ENCODE data around the gene SENP1. TPM values are rescaled to one million over a fixed set of nuclear protein-coding genes. Genes with fewer than 3 reads are reported as not detected.
A peak's percentile ranks its signal among the peaks of the same experiment; 100 is the strongest.

Gene SENP1
- total RNA-seq, 1 donor from 2014 or later: 31.2 TPM

- no peak for TF ChIP-seq CTCF (IDR thresholded peaks at IDR 0.05; ENCODE audit: unreplicated experiment)
- H3K4me1 Mint-ChIP-seq (ENCODE audit: unreplicated experiment): peaks cover 25% of the 10 kb centered on the region
Observed at GRCh38 chr12:48022676-48023385, 83.0 kb downstream of the SENP1 start.

DNA sequence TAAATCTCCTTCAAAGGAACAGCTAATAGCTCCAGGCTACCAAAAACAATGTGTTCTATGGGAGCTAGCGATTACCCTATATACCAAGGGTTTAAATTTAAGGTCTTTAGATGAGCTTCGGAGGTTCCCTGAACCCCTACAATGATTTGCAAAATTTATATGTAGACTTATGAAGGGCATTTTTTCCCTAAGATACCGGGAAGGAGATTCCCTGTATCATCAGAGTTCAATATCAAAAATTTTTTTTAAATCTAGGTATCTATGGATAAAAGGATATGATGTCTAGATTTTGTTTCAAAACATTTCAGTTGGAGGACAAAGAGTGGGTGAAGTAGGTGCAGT, 83.7 kb downstream of the SENP1 start:
- Mint-ChIP-seq H3K27ac (ENCODE audit: unreplicated experiment) (peak overlapping the region; percentile 2), H3K27me3 (ENCODE audit: unreplicated experiment) (peaks cover 24% of the 10 kb centered on the region), H3K4me3 (ENCODE audit: unreplicated experiment) (no peak overlapping the region), H3K9me3 (ENCODE audit: unreplicated experiment) (no peaks in the 10 kb centered on the region), H3K4me1 (ENCODE audit: unreplicated experiment) (peaks cover 25% of the 10 kb centered on the region), H3K36me3 (ENCODE audit: low read depth, unreplicated experiment) (peaks cover 5% of the 10 kb centered on the region)
- DNase-seq (ENCODE audit: low spot score): no peak
- TF ChIP-seq CTCF (IDR thresholded peaks at IDR 0.05; ENCODE audit: unreplicated experiment): no peak

More at GRCh38 chr12:48022676-48023385, 83.0 kb downstream of the SENP1 start:
- no peaks in the 10 kb centered on the region for H3K9me3 Mint-ChIP-seq (ENCODE audit: unreplicated experiment)
- H3K27me3 Mint-ChIP-seq (ENCODE audit: unreplicated experiment): peaks cover 24% of the 10 kb centered on the region
- H3K4me3 Mint-ChIP-seq (ENCODE audit: unreplicated experiment): no peak overlapping the region
- H3K27ac Mint-ChIP-seq (ENCODE audit: unreplicated experiment): no peak overlapping the region
- H3K36me3 Mint-ChIP-seq (ENCODE audit: low read depth, unreplicated experiment): peaks cover 5% of the 10 kb centered on the region
- DNase-seq (ENCODE audit: low spot score): no peak

DNA sequence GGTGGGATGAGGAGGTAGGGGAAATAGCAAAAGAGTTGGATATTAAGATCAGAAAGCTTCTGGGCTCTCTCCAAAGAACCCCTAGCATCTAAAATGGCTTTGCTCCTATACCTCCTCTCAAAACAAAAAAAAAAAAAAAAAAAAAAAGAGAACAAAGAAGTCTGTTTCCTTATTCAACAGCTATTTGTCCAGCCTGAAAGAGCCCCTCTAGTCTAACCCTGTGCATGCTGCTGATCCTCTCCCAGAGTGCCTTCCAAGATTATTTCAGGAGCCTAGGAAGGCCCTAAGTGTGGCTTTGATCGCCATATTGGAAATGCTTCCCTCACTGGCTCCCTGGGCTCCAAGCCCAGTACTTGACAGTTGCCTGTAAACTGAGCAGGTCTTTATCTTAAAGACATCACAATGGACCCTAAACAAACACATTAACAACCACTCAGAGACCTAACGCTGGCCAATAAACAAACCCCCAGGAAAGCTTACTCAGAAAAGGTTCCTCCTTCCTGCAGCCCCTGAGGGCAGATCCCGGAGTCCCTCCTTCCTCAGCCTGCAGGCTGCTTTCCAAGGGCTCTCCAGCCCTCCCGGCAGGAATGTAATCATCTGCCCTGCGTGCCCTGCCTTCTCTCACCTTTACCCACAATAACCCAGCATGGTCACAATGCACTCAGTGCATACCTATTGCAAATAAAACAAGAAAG, 84.2 kb downstream of the SENP1 start:
- Mint-ChIP-seq H3K9me3 (ENCODE audit: unreplicated experiment) (no peaks in the 10 kb centered on the region), H3K4me1 (ENCODE audit: unreplicated experiment) (peaks cover 25% of the 10 kb centered on the region), H3K4me3 (ENCODE audit: unreplicated experiment) (no peak overlapping the region), H3K27ac (ENCODE audit: unreplicated experiment) (peak overlapping the region; percentile 70), H3K27me3 (ENCODE audit: unreplicated experiment) (peaks cover 27% of the 10 kb centered on the region), H3K36me3 (ENCODE audit: low read depth, unreplicated experiment) (peaks cover 5% of the 10 kb centered on the region)
- DNase-seq (ENCODE audit: low spot score): no peak
- TF ChIP-seq CTCF (IDR thresholded peaks at IDR 0.05; ENCODE audit: unreplicated experiment): no peak

DNA sequence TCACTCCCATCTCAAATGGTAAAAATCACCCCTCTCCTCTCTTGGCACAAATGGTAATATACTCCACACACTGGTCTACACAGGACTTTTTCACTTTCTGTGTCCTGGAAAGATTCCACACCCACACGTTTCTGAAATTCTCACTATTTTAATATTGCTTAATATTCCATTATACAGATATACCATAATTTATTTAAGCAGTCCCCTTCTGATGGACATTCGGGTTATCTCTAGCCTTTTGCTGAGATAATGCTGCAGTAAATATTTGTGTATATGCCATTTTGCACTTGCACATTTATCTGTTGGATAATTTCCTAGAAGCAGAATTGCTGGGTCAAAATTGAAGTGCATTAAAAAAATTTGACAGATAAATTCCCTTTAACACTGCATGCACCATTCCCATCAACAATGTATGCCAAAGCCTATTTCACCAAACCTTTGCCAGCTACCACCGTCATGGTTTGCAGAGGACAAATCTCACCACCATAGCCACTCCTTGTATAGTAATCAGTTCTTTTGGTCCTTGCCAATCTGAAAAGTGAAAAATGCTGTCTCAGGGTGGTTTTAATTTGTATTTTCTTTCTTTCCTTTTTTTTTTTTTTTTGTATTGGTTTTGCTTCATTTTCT, 86.1 kb downstream of the SENP1 start:
- H3K4me3 Mint-ChIP-seq (ENCODE audit: unreplicated experiment): no peak overlapping the region
- H3K36me3 Mint-ChIP-seq (ENCODE audit: low read depth, unreplicated experiment): peaks cover 5% of the 10 kb centered on the region
- no peak overlapping the region for H3K27ac Mint-ChIP-seq (ENCODE audit: unreplicated experiment)
- no peaks in the 10 kb centered on the region for H3K9me3 Mint-ChIP-seq (ENCODE audit: unreplicated experiment)
- DNase-seq (ENCODE audit: low spot score): no peak
- peaks cover 22% of the 10 kb centered on the region for H3K27me3 Mint-ChIP-seq (ENCODE audit: unreplicated experiment)
- peaks cover 19% of the 10 kb centered on the region for H3K4me1 Mint-ChIP-seq (ENCODE audit: unreplicated experiment)
- no peak for TF ChIP-seq CTCF (IDR thresholded peaks at IDR 0.05; ENCODE audit: unreplicated experiment)

- no peak overlapping the region for H3K27ac Mint-ChIP-seq (ENCODE audit: unreplicated experiment)
- no peak overlapping the region for H3K4me3 Mint-ChIP-seq (ENCODE audit: unreplicated experiment)
- peaks cover 17% of the 10 kb centered on the region for H3K27me3 Mint-ChIP-seq (ENCODE audit: unreplicated experiment)
- TF ChIP-seq CTCF (IDR thresholded peaks at IDR 0.05; ENCODE audit: unreplicated experiment): no peak
- peaks cover 17% of the 10 kb centered on the region for H3K4me1 Mint-ChIP-seq (ENCODE audit: unreplicated experiment)
- peaks cover 5% of the 10 kb centered on the region for H3K36me3 Mint-ChIP-seq (ENCODE audit: low read depth, unreplicated experiment)
- no peak for DNase-seq (ENCODE audit: low spot score)
- no peaks in the 10 kb centered on the region for H3K9me3 Mint-ChIP-seq (ENCODE audit: unreplicated experiment)
Observed at GRCh38 chr12:48018618-48018995, 87.3 kb downstream of the SENP1 start.

All from endothelial cell (in vitro differentiated cells).